Measurements from ENCODE around the gene MXI1. TPM values are rescaled to one million over a fixed set of nuclear protein-coding genes. Genes with fewer than 3 reads are reported as not detected.
"Not testable (repeated sequence)": the region's sequence is repeated elsewhere in the genome, so short reads cannot be mapped to it uniquely, and the experiment has no call there.

MXI1 gene
- total RNA-seq, 1 donor from 2014 or later = 81.6 TPM

GRCh38 chr10:110237894-110238480 is 30.6 kb downstream of the MXI1 start:
- no peak for DNase-seq (ENCODE audit: low spot score)

- no peak for DNase-seq (ENCODE audit: low spot score)
These were observed 32.5 kb downstream of the MXI1 start for GRCh38 chr10:110239892-110240291.

- DNase-seq (ENCODE audit: low spot score) = no peak
These were observed 34.0 kb downstream of the MXI1 start for GRCh38 chr10:110241407-110241806.

- no peak for DNase-seq (ENCODE audit: low spot score)
These were observed 34.4 kb downstream of the MXI1 start for GRCh38 chr10:110241841-110242240.

GRCh38 chr10:110242511-110242910 is 35.1 kb downstream of the MXI1 start:
- DNase-seq (ENCODE audit: low spot score) = no peak

GRCh38 chr10:110244550-110244949 is 37.1 kb downstream of the MXI1 start:
- DNase-seq (ENCODE audit: low spot score) = no peak

GRCh38 chr10:110247833-110248232 is 40.4 kb downstream of the MXI1 start:
- DNase-seq (ENCODE audit: low spot score) = not testable (repeated sequence)

- DNase-seq (ENCODE audit: low spot score) = not testable (repeated sequence)
These were observed 42.1 kb downstream of the MXI1 start for GRCh38 chr10:110249489-110249888.

GRCh38 chr10:110251392-110251791 is 44.0 kb downstream of the MXI1 start:
- not testable (repeated sequence) for DNase-seq (ENCODE audit: low spot score)

GRCh38 chr10:110252151-110252550 is 44.7 kb downstream of the MXI1 start:
- no peak for DNase-seq (ENCODE audit: low spot score)

GRCh38 chr10:110254467-110254866 is 47.1 kb downstream of the MXI1 start:
- no peak for DNase-seq (ENCODE audit: low spot score)

GRCh38 chr10:110258542-110258941 is 51.1 kb downstream of the MXI1 start:
- DNase-seq (ENCODE audit: low spot score) = no peak

GRCh38 chr10:110259317-110259716 is 51.9 kb downstream of the MXI1 start:
- no peak for DNase-seq (ENCODE audit: low spot score)

GRCh38 chr10:110260746-110261477 is 53.5 kb downstream of the MXI1 start:
- no peak for DNase-seq (ENCODE audit: low spot score)

GRCh38 chr10:110263164-110263563 is 55.8 kb downstream of the MXI1 start:
- no peak for DNase-seq (ENCODE audit: low spot score)

GRCh38 chr10:110265573-110266193 is 58.3 kb downstream of the MXI1 start:
- DNase-seq (ENCODE audit: low spot score) = no peak

- DNase-seq (ENCODE audit: low spot score) = no peak
These were observed 59.9 kb downstream of the MXI1 start for GRCh38 chr10:110267276-110267675.

GRCh38 chr10:110268442-110268841 is 61.0 kb downstream of the MXI1 start:
- no peak for DNase-seq (ENCODE audit: low spot score)

- no peak for DNase-seq (ENCODE audit: low spot score)
These were observed 61.6 kb downstream of the MXI1 start for GRCh38 chr10:110268971-110269370.

- peak; percentile 11 for DNase-seq (ENCODE audit: low spot score)
These were observed 62.2 kb downstream of the MXI1 start for GRCh38 chr10:110269374-110270318.

GRCh38 chr10:110272995-110273394 is 65.6 kb downstream of the MXI1 start:
- DNase-seq (ENCODE audit: low spot score) = not testable (repeated sequence)

- DNase-seq (ENCODE audit: low spot score) = no peak
These were observed 66.1 kb downstream of the MXI1 start for GRCh38 chr10:110273474-110273873.

Data from umbilical cord (tissue), 2 donors.